COLO829 (cell line): Measurements from ENCODE around the gene DCBLD2.
"Not testable (repeated sequence)": the region's sequence is repeated elsewhere in the genome, so short reads cannot be mapped to it uniquely, and the experiment has no call there.

ENCODE experiments used
- DNase-seq: peaks from one replicate; pipeline ENCODE4 v3.0.0; 2012; ENCODE audit warnings: low spot score

The DCBLD2 gene

GRCh38 chr3:98890965-98891910, 10.3 kb downstream of the DCBLD2 start:
- no peak for DNase-seq

GRCh38 chr3:98890181-98890835, 11.2 kb downstream of the DCBLD2 start:
- DNase-seq: no peak

GRCh38 chr3:98887684-98888083, 13.8 kb downstream of the DCBLD2 start:
- DNase-seq: no peak

GRCh38 chr3:98886525-98886924, 15.0 kb downstream of the DCBLD2 start:
- DNase-seq: no peak

GRCh38 chr3:98885851-98886250, 15.6 kb downstream of the DCBLD2 start:
- no peak for DNase-seq

GRCh38 chr3:98884675-98885371, 16.7 kb downstream of the DCBLD2 start:
- DNase-seq: no peak

- DNase-seq: not testable (repeated sequence)
These were observed 18.7 kb downstream of the DCBLD2 start for GRCh38 chr3:98882614-98883333.

GRCh38 chr3:98877132-98877531, 24.4 kb downstream of the DCBLD2 start:
- DNase-seq: no peak

- no peak for DNase-seq
These were observed 26.0 kb downstream of the DCBLD2 start for GRCh38 chr3:98875535-98875934.

GRCh38 chr3:98874602-98875249, 26.8 kb downstream of the DCBLD2 start:
- DNase-seq: no peak

- DNase-seq: no peak
These were observed 32.1 kb downstream of the DCBLD2 start for GRCh38 chr3:98869391-98869790.

- DNase-seq: not testable (repeated sequence)
These were observed 43.5 kb downstream of the DCBLD2 start for GRCh38 chr3:98857971-98858370.

- not testable (repeated sequence) for DNase-seq
These were observed 44.2 kb downstream of the DCBLD2 start for GRCh38 chr3:98857258-98857657.

GRCh38 chr3:98856724-98857123, 44.8 kb downstream of the DCBLD2 start:
- DNase-seq: no peak

- peak; percentile 87 for DNase-seq
These were observed 45.6 kb downstream of the DCBLD2 start for GRCh38 chr3:98855806-98856400.

- DNase-seq: no peak
These were observed 53.4 kb downstream of the DCBLD2 start for GRCh38 chr3:98848108-98848507.

- DNase-seq: no peak
These were observed 55.4 kb downstream of the DCBLD2 start for GRCh38 chr3:98846101-98846500.

GRCh38 chr3:98843266-98843959, 58.1 kb downstream of the DCBLD2 start:
- no peak for DNase-seq

GRCh38 chr3:98839846-98840245, 61.6 kb downstream of the DCBLD2 start:
- DNase-seq: no peak

GRCh38 chr3:98831060-98831459, 70.4 kb downstream of the DCBLD2 start:
- not testable (repeated sequence) for DNase-seq
